ENCODE results near the gene NDUFS6.
"Not testable (repeated sequence)": the region's sequence is repeated elsewhere in the genome, so short reads cannot be mapped to it uniquely, and the experiment has no call there.

The NDUFS6 gene

DNA sequence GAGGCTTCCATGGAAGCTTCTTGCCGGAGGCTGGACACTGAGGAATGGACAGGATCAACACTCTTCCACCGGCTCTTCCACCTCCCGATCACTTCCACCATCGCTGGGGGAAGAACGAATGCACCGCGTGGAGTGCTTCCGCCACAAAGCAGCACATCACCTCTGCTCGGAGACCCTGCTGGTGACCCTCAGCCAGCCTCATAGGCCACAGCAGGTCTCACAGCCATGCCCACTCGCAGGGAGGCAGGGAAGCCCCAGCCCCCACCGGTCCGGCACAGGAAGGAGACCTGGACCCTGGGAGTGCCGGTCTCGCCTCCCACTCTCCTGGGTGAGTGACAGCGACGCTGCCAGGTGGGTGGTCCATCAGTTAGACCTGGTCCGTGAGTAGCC lies 6.3 kb upstream of the NDUFS6 start:
- Histone ChIP-seq H3K27me3 (ENCODE audit: low read depth, low read length) (no peaks in the 10 kb centered on the region), H3K36me3 (ENCODE audit: control insufficient read depth in 1 of 2, insufficient read depth in 2 of 2, low read length in 2 of 2) (peaks cover 4 to 22% of the 10 kb centered on the region in 2 donors), H3K27ac (ENCODE audit: low read length) (no peak overlapping the region), H3K4me3 (ENCODE audit: low read depth in 1 of 2, low read length in 2 of 2) (no peak overlapping the region), H3K9me3 (ENCODE audit: control insufficient read depth in 1 of 2, low read length in 2 of 2) (no peaks in the 10 kb centered on the region), H3K4me1 (ENCODE audit: control insufficient read depth in 1 of 2, insufficient read depth in 2 of 2, low read length in 2 of 2) (peaks cover 0 to 19% of the 10 kb centered on the region in 2 donors)

DNA sequence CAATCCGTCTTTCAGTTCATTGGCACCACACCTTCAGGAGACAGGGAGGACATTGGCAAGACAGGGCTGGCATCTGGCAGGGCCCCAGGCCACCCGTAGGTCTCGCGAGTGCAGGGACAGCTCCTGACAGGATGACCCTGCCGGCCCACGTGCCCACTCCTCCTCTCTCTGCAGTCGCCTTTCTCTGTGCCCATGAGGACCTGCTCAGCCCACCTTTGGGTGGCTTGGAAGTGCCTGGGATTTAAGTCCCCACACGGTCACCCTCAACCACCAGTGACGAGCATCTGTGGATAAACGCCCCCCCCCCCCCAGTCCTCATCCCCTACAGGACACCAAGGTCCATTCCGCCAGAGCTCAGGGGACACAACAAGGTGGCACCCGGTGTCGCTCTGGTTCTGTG lies 5.7 kb upstream of the NDUFS6 start:
- Histone ChIP-seq H3K9me3 (ENCODE audit: control insufficient read depth in 1 of 2, low read length in 2 of 2) (no peaks in the 10 kb centered on the region), H3K36me3 (ENCODE audit: control insufficient read depth in 1 of 2, insufficient read depth in 2 of 2, low read length in 2 of 2) (peaks cover 4 to 22% of the 10 kb centered on the region in 2 donors), H3K4me3 (ENCODE audit: low read depth in 1 of 2, low read length in 2 of 2) (no peak overlapping the region), H3K4me1 (ENCODE audit: control insufficient read depth in 1 of 2, insufficient read depth in 2 of 2, low read length in 2 of 2) (peaks cover 0 to 19% of the 10 kb centered on the region in 2 donors), H3K27ac (ENCODE audit: low read length) (no peak overlapping the region), H3K27me3 (ENCODE audit: low read depth, low read length) (no peaks in the 10 kb centered on the region)

DNA sequence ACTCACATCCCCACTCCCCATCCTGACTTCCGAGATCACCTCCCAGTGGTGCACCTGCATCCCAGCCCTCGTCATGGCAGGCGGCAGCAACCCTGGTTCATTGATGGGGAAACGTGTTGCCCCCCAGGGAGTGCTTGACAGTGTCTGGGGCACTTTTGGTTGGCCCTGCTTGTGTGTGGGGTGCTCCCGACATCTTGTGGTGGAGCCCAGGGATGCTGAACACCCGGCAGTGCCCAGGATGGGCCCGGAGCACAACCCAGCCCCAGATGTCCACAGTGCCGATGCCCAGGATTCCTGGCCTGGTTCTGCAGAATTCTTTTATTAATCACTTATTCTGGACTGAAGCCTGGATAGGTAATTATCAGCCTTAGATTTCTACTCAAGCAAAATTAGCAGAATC lies 5.3 kb upstream of the NDUFS6 start:
- H3K27ac ChIP-seq (ENCODE audit: low read length): no peak overlapping the region
- H3K4me3 ChIP-seq (ENCODE audit: low read depth in 1 of 2, low read length in 2 of 2): no peak overlapping the region
- H3K27me3 ChIP-seq (ENCODE audit: low read depth, low read length): no peaks in the 10 kb centered on the region
- H3K9me3 ChIP-seq (ENCODE audit: control insufficient read depth in 1 of 2, low read length in 2 of 2): no peaks in the 10 kb centered on the region
- H3K4me1 ChIP-seq (ENCODE audit: control insufficient read depth in 1 of 2, insufficient read depth in 2 of 2, low read length in 2 of 2): peaks cover 0 to 19% of the 10 kb centered on the region in 2 donors
- peaks cover 4 to 22% of the 10 kb centered on the region in 2 donors for H3K36me3 ChIP-seq (ENCODE audit: control insufficient read depth in 1 of 2, insufficient read depth in 2 of 2, low read length in 2 of 2)

DNA sequence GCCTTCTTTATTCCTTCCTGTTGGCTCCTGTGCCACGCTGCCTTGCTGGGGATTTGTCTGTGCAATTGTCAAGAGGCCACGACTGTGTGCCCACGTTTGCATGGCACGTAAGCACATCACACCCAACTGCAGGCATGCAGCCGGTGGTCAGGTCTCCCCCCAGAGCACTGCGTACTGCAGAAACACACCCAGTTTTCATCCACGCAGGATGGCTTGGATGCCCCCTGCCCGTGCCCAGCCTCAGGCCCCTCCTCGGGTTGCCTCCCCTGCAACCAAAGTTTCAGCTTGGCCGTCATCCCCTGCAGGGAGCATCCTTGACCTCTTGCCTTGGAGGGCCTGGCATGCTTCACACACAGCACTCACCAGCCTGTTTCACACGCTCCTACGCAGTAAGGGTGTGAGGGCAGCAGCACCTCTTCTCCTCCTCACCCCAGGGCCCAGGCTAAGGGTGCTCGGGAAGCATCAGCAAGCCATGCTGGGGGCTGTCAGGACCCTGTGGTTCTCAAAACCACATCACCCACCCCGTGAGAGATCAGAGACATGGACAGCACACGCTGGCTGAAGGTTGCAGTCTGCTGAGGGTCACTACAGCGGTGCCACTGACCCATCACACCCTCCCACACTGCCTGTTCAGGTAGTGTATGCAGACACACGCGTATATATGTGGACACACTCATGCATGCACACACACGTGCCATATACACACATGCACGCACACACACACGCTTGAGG lies 4.7 kb upstream of the NDUFS6 start:
- peaks cover 4 to 22% of the 10 kb centered on the region in 2 donors for H3K36me3 ChIP-seq (ENCODE audit: control insufficient read depth in 1 of 2, insufficient read depth in 2 of 2, low read length in 2 of 2)
- H3K27me3 ChIP-seq (ENCODE audit: low read depth, low read length): no peaks in the 10 kb centered on the region
- no peak overlapping the region for H3K27ac ChIP-seq (ENCODE audit: low read length)
- peaks cover 0 to 19% of the 10 kb centered on the region in 2 donors for H3K4me1 ChIP-seq (ENCODE audit: control insufficient read depth in 1 of 2, insufficient read depth in 2 of 2, low read length in 2 of 2)
- H3K9me3 ChIP-seq (ENCODE audit: control insufficient read depth in 1 of 2, low read length in 2 of 2): no peaks in the 10 kb centered on the region
- no peak overlapping the region for H3K4me3 ChIP-seq (ENCODE audit: low read depth in 1 of 2, low read length in 2 of 2)

DNA sequence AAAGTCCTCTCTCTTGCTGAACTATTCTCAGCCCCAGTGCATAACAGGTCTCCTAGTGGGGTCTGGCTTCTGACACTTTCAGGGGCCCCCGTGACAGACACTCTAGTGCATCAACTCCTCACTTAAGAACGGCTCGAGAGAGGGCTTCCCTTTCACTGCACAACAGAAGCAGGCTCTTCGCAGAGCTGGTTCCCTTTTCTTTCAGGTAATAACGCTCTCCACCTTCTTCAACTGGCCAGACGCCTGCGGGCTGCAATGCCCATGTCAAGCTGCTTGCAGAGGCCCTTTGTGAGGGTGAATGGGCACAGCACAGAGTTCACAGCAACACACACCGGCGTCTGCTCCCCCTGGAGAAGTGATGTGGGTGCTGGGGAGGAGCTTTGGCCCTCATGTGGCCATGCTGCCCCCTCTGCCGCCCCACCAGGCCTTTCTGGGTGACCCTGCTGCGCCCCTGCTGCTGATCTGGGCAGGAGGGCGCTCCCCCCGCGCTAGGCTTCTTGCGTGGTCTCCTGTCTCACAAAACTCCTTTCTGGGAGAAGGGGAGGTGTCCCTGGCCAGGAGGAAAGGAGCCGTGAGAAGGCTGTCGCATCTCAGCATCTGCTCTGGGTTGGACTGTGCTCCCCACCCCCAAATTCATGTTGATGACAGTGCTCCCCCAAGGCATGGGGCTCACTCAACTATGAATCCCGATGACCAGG lies 4.0 kb upstream of the NDUFS6 start:
- Histone ChIP-seq H3K27me3 (ENCODE audit: low read depth, low read length) (no peaks in the 10 kb centered on the region), H3K4me1 (ENCODE audit: control insufficient read depth in 1 of 2, insufficient read depth in 2 of 2, low read length in 2 of 2) (peaks cover 0 to 23% of the 10 kb centered on the region in 2 donors), H3K36me3 (ENCODE audit: control insufficient read depth in 1 of 2, insufficient read depth in 2 of 2, low read length in 2 of 2) (peaks cover 4 to 22% of the 10 kb centered on the region in 2 donors), H3K27ac (ENCODE audit: low read length) (no peak overlapping the region), H3K4me3 (ENCODE audit: low read depth in 1 of 2, low read length in 2 of 2) (no peak overlapping the region), H3K9me3 (ENCODE audit: control insufficient read depth in 1 of 2, low read length in 2 of 2) (no peaks in the 10 kb centered on the region)

DNA sequence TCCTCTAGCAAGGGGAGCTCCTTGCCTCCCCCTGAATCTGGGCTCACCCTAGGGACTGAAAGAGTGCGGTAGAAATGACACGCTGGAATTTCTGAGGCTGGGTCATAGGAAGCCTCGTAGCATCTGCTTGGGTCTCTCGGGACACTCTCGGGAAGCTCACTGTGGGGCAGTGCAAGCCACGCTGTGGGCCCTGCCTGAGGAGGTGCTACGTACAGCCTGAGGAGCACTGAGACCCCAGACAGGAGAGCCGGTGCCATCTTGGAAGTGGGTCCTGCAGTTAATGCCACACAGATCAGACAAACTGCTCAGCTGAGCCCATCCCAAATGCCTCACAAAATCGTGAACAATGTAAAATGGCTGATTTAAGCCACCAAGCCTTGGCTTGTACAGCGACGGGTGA lies 3.4 kb upstream of the NDUFS6 start:
- Histone ChIP-seq H3K4me3 (ENCODE audit: low read depth in 1 of 2, low read length in 2 of 2) (no peak overlapping the region), H3K27me3 (ENCODE audit: low read depth, low read length) (no peaks in the 10 kb centered on the region), H3K27ac (ENCODE audit: low read length) (no peak overlapping the region)

DNA sequence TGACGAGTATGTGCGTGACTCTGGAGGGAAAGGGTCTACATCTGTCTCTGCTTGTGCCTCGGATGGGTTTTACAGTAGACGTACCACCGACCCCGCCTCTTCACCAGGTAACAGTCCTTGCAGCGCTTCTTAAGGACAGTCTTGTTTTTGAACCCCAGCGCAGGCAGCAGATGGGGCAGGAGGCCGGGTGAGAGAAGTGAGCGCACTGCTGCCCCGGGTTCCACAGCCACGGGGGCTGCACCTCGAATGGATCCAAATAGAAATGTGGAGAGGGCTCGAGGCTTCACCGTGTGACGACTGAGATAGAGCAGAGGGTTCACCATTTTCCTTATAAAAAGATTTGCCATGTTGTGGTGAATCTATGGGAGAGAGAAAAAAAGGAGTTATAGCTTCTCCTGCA lies 2.6 kb upstream of the NDUFS6 start:
- Histone ChIP-seq H3K4me1 (ENCODE audit: control insufficient read depth in 1 of 2, insufficient read depth in 2 of 2, low read length in 2 of 2) (peaks cover 0 to 23% of the 10 kb centered on the region in 2 donors), H3K27ac (ENCODE audit: low read length) (peak overlapping the region; percentile 5), H3K36me3 (ENCODE audit: control insufficient read depth in 1 of 2, insufficient read depth in 2 of 2, low read length in 2 of 2) (peaks cover 15 to 30% of the 10 kb centered on the region in 2 donors), H3K4me3 (ENCODE audit: low read depth in 1 of 2, low read length in 2 of 2) (peak overlapping the region; percentile 68 to 96)
- H3K27me3 ChIP-seq (ENCODE audit: low read depth, low read length); H3K9me3 ChIP-seq (ENCODE audit: control insufficient read depth in 1 of 2, low read length in 2 of 2): not testable (repeated sequence)

More for the DNA sequence above, 3.4 kb upstream of the NDUFS6 start:
- H3K36me3 ChIP-seq (ENCODE audit: control insufficient read depth in 1 of 2, insufficient read depth in 2 of 2, low read length in 2 of 2): peaks cover 8 to 23% of the 10 kb centered on the region in 2 donors
- peaks cover 0 to 23% of the 10 kb centered on the region in 2 donors for H3K4me1 ChIP-seq (ENCODE audit: control insufficient read depth in 1 of 2, insufficient read depth in 2 of 2, low read length in 2 of 2)
- H3K9me3 ChIP-seq (ENCODE audit: control insufficient read depth in 1 of 2, low read length in 2 of 2): no peaks in the 10 kb centered on the region

DNA sequence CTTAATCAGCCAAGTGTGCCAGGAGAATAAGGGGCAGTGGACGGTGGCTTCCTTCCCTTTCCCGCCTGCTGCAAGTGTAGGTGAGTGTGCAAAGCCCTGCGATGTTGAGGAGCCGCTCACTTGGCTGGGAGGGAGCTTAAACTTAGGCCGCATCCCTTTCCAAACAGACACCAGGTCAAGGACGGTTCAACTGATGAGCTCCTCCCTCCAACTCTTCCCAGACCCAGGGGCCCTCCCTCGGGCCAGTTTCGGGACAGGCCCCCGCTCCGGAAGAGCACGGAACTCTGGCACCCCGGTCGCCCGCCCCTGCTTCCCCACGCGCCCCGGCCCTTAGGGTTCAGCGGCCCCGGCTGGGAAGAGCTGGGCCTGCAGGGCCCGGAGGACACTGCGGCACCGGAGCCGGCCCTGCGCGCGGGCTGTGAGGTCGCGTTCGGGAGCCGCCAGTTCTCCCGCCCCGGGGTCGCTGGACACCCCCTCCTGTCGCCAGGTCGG lies 2.1 kb upstream of the NDUFS6 start:
- Histone ChIP-seq H3K36me3 (ENCODE audit: control insufficient read depth in 1 of 2, insufficient read depth in 2 of 2, low read length in 2 of 2) (peaks cover 20 to 36% of the 10 kb centered on the region in 2 donors), H3K27me3 (ENCODE audit: low read depth, low read length) (no peaks in the 10 kb centered on the region), H3K4me3 (ENCODE audit: low read depth in 1 of 2, low read length in 2 of 2) (peak overlapping the region; percentile 68 to 96), H3K9me3 (ENCODE audit: control insufficient read depth in 1 of 2, low read length in 2 of 2) (no peaks in the 10 kb centered on the region), H3K4me1 (ENCODE audit: control insufficient read depth in 1 of 2, insufficient read depth in 2 of 2, low read length in 2 of 2) (peaks cover 0 to 23% of the 10 kb centered on the region in 2 donors), H3K27ac (ENCODE audit: low read length) (peak overlapping the region; percentile 5)

DNA sequence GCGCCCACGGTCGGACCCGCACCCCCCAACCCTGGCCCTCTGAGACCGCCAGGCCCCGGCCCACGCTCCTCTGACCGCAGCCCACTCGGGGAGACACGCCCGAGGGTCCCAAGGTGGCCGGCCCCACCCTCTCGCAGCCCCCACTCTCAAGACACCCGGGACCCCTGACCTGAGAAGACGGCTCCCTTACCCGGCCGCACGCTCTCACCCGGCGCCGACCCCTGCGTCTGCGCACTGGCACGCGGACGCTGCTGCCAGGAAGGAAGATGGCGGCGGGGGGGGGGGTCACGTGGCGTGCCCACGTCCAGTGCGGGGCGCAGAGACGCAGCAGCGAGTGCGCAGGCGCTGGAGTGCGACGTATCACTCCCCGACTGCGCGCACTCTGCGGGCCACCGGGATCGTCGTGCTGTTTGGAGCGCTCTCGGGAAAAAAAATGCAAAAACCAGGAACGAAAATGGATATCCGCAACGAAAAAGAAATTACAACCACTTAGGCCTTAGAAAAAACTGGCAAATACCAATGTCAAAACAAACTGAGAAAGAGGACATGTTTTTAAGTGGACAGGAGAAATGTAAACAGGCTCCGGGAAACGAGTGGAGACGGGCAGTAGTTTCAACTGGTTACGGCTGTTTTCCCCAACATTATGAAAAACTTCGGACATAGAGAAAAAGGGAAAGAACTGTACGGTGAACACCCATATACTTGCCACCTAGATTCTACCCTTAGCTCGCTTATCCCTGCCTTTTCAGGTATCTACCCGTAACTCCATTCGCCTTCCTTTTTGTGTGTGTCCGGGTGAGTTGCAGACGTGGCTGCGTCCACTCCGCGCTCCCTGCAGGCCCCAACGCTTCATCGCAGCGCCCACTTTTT lies 1.4 kb upstream of the NDUFS6 start, which contains the start of gene MRPL36:
Gene MRPL36, minus strand, starts transcription at position 236 of the 870 bp plus-strand sequence. CDS start 902 bp downstream, outside the sequence.
- Histone ChIP-seq H3K27ac (ENCODE audit: low read length) (peak within 1 kb of the TSS; percentile 94), H3K36me3 (ENCODE audit: control insufficient read depth in 1 of 2, insufficient read depth in 2 of 2, low read length in 2 of 2) (peaks cover 27 to 43% of the 10 kb centered on the region in 2 donors), H3K27me3 (ENCODE audit: low read depth, low read length) (no peaks in the 10 kb centered on the region), H3K9me3 (ENCODE audit: control insufficient read depth in 1 of 2, low read length in 2 of 2) (no peaks in the 10 kb centered on the region), H3K4me3 (ENCODE audit: low read depth in 1 of 2, low read length in 2 of 2) (peak within 1 kb of the TSS; percentile 89 to 96), H3K4me1 (ENCODE audit: control insufficient read depth in 1 of 2, insufficient read depth in 2 of 2, low read length in 2 of 2) (peaks cover 0 to 23% of the 10 kb centered on the region in 2 donors)

DNA sequence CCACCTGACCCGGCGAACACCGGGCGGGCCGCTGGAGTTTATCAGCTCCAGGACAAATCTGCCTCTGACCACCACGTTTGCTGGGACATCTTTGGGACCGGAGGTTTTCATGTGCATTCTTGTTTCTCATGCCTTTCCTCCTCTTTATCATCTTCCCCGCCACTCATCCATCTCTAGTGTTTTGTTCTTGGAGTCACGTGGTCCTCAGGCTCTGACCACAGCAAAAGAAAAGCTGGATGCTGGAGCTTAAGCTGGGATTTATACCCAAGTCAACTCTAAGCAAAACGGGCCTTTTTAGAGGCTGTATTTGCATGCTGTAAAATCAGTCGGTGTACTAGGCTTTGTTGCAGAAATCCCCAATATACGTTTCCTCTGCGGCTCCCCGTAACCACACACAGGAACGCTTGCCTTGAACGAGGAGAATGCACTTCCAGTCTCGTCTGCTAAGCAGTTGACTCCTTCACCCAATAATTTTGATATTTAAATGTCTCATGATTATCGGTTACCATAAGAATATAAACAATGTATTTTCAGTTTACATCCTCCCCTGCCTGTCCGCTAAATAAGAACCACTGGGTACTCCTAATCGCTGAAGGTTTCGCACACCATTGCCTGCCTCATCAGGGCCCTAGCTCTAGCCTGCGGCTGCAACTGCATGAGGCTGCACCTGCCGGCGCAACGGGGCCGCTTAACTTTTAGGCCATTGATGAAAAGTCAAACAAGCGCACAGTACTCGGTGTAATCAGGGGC lies 560 bp upstream of the NDUFS6 start:
- Histone ChIP-seq H3K4me3 (ENCODE audit: low read depth in 1 of 2, low read length in 2 of 2) (peak overlapping the region; percentile 89 to 96), H3K27me3 (ENCODE audit: low read depth, low read length) (no peaks in the 10 kb centered on the region), H3K27ac (ENCODE audit: low read length) (peak overlapping the region; percentile 94), H3K36me3 (ENCODE audit: control insufficient read depth in 1 of 2, insufficient read depth in 2 of 2, low read length in 2 of 2) (peaks cover 34 to 51% of the 10 kb centered on the region in 2 donors), H3K9me3 (ENCODE audit: control insufficient read depth in 1 of 2, low read length in 2 of 2) (no peaks in the 10 kb centered on the region), H3K4me1 (ENCODE audit: control insufficient read depth in 1 of 2, insufficient read depth in 2 of 2, low read length in 2 of 2) (peaks cover 0 to 23% of the 10 kb centered on the region in 2 donors)

Measured in muscle layer of duodenum (tissue), 2 donors.